GM18867 (cell line): ENCODE data around the gene CABP2.
A peak's percentile ranks its signal among the peaks of the same experiment; 100 is the strongest.
"Not testable (repeated sequence)": the region's sequence is repeated elsewhere in the genome, so short reads cannot be mapped to it uniquely, and the experiment has no call there.

Experiments used
- ATAC-seq: cut with Tn5 transposase; IDR thresholded peaks from one replicate; pipeline ENCODE4 v1.9.1; 2021; ENCODE audit warnings: mild to moderate bottlenecking, moderate library complexity; ENCODE audit not compliant: unreplicated experiment

The CABP2 gene

GRCh38 chr11:67522844-67523555, at the start of gene CABP2:
CABP2 (minus strand) TSS chr11:67523446; CDS start chr11:67523326, 120 bp downstream.
- ATAC-seq = no peak

GRCh38 chr11:67572747-67573419, 49.6 kb upstream of the CABP2 start:
- no peak for ATAC-seq

- no peak for ATAC-seq
Measured at GRCh38 chr11:67572305-67572704, 49.1 kb upstream of the CABP2 start.

DNA sequence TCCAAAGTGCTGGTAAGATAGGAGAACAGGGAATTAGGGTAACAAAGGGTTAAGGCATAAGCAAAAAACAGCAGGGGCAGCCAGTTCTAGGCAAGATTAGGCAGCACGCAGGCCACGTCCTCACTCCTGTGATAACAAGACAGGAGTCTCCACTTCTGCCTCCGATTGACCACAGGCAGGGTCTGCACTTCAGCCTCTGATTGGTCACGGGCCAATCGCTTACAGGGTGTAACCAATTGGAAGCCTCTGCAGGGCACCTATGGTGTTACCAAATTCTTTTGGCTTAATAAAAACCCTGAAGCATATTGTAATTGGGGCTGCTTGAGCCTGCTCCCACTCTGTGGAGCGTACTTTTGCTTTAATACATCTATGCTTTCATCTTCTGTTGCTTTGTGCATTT, 48.2 kb upstream of the CABP2 start:
- ATAC-seq = no peak

- ATAC-seq = no peak
Measured at GRCh38 chr11:67564230-67564629, 41.0 kb upstream of the CABP2 start.

- ATAC-seq = not testable (repeated sequence)
Measured at GRCh38 chr11:67563705-67564114, 40.5 kb upstream of the CABP2 start.

DNA sequence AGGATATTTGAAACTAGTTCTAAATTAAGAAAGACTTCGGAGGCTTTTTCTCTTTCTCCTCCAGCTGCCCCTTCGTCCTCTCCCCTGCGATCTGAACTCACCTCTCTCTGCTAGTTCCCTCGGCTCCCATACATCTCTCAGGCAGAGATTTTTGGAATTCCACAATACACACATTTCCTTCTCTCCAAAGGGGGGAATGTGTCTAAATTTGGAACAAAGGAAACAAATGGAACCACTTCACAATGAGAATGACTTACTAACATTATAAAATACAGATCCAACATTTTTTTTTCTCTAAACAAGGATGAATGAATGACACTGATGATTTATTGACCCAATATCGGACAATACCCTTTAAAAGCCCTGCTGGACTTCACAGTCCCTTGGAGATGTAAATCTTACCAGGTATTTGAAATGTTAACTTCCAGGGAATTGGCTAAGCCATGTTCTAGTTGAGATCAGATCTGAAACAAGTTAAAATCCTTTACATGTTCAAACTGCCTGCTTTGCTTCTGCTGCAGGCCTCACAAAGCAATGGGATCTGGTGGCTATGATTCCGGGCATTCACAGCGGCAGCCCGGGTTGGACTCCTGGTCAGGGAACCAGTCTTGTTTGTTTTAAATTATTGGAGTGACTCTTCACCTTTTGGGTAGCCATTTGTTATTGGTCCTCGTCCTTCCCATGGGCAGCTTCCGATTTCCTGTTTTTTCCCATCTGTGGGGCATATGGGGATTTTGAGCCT, 39.9 kb upstream of the CABP2 start:
- no peak for ATAC-seq

DNA sequence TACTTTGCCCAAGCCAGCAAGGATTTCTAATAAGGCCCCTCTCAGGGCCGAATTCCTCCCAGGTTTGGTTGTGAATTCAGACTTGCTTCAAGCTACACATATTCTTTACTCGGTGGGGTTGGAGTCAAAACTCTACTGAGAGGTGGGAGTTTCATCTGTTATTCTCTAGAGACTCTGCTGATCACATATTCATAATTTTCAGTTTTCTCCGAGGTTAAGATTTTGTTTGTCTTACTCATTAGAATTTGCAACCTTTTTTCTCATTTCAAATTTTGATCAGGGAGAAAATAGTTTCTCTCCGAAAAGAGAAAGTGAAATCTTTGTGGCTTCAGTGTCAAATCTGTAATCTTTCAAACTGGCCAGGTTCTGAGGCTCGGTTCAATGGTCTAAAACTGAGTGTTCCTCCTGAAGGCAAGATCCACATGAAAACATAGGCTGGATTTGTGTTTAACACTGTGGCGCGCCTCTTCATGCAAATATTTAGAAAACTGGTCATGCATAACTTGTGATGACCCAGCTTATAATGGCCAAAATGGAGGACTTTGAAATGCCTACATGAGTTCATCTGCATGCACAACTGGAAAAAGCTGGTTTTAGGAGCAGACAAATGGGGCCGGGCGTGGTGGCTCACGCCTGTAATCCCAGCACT, 38.8 kb upstream of the CABP2 start:
- ATAC-seq = peak; percentile 71

DNA sequence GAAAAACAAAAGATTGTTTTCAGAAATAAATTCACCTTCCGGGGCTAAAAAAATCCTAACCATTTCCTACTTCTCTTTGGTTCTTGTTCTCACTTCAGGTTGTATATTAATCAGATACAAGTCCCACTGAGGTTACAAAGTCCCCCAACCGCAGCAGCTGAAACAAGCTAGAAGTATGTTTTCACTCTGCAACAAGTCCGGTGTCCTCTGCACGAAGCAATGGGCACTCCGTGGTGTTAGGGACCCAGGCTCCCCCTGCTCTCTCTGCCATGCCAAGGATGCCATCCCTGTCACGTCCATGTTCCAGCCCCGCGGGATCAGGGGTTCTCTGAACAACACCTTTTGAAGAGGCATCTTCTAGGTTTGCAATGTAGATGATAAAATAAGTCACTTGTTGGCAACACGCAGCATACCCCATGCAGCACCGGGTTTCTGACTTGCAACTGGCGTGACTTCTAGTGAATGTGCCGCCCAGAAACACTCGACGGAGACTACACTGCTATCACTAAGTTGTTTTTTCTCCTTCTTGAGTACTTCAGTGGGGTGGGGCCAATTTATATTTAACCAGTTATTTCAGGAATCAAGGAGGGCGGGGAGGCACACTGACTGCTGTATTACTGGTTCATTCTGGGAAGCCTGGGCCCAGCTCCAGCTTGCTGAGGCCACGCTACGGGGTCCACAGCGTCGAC, 35.0 kb upstream of the CABP2 start:
- ATAC-seq = no peak

- ATAC-seq = no peak
Measured at GRCh38 chr11:67556244-67556643, 33.0 kb upstream of the CABP2 start.

DNA sequence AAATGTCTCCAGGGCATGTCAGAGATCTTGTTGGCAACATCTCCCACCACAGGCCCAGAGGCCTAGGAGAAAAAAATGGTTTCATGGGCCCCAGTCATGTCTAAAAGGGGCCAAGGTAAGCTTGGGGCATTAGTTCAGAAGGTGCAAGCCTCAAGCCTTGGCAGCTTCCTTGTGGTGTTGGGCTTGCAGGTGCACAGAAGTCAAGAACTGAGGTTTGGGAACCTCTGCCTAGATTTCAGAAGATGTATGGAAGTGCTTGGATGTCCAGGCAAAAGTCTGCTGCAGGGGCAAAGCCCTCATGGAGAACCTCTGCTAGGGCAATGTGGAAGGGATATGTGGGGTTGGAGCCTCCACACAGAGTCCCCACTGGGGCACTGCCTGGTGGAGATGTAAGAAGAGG, 28.5 kb upstream of the CABP2 start:
- not testable (repeated sequence) for ATAC-seq

- ATAC-seq = no peak
Measured at GRCh38 chr11:67551127-67551526, 27.9 kb upstream of the CABP2 start.

GRCh38 chr11:67548555-67549110, 25.4 kb upstream of the CABP2 start:
- no peak for ATAC-seq

DNA sequence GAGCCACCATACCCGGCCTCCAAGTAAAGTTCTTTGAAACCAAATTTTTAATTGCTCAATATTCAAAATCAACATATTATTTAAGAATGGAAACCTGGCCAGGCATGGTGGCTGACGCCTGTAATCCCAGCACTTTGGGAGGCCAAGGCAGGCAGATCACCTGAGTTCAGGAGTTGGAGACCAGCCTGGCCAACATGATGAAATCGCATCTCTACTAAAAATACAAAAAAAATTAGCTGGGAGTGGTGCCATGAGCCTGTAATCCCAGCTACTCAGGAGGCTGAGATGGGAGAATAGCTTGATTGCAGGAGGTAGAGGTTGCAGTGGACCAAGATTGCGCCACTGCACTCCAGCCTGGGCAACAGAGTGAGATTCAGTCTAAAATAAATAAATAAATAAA, 24.9 kb upstream of the CABP2 start:
- ATAC-seq = not testable (repeated sequence)

GRCh38 chr11:67545280-67545679, 22.0 kb upstream of the CABP2 start:
- no peak for ATAC-seq

DNA sequence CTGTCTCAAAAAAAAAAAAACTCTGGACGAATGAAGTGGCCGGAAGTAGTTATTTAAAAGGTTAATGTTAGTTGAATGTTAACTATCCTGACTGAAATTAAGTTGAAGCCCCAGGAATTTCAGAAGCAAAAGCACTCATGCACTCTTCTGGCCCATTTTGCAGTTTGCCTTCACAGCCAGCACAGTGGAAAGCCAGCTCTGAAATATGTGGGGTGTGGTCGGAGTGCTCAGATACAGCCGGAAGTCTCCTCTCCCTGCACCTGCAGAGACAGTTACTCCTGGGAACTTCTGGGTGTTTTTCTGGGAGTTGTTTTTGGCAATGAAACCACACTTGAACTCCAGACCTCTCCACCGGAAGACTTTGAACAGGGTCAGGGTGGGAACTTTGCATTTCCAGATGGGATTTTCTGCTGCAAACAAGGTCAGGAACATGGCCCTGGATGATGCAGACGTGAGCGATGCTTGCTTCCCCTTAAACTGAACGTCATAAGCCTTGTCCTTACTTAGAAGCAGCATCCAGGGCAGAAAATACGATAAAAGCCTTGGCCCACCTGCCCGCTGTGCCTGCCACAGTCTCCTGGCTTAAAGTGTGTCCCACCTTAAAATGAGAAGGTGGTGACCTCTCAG, 21.5 kb upstream of the CABP2 start:
- ATAC-seq = no peak

DNA sequence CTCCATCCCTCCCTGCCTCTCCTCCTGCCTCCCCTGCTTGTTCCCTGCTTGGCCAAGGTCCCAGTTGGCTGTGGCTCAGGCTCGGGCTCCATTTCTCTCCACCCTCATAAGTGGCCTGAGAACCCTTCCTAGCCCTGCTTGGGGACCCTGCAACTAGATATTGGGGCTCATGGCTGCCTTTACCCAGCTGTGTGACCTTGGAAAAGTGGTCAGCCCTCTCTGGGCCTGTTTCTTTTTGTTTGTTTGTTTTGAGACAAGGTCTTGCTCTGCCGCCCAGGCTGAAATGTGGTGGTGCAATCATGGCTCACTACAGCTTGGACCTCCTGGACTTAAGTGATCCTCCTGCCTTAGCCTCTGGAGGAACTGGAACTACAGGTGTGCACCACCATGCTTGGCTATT, 20.3 kb upstream of the CABP2 start:
- ATAC-seq = no peak

GRCh38 chr11:67542971-67543370, 19.7 kb upstream of the CABP2 start:
- no peak for ATAC-seq

DNA sequence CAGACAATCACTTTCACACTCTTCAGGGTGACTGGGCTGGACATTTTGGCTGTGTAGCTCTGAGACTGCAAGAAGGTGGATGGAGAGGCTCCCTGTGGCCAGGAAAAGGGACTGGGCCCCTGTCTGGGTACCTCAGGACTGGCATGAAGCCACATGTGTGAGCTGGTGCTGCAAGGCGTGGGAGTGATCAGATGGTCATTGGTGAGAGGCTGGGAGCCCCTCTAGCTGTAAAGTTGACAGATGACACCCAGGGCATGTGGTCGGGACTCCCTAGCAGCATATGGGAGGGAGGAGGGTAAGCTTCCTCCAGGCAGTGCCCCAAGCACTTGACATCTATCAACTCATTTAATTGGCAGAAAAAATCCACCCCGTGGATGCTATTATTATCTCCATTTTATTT, 18.9 kb upstream of the CABP2 start:
- ATAC-seq = no peak

GRCh38 chr11:67541198-67541597, 18.0 kb upstream of the CABP2 start:
- no peak for ATAC-seq
